Erythroblast (primary cell): ENCODE data around the gene IARS1.

Experiments used
- GATA1 ChIP-seq: IDR thresholded peaks from 2 replicates; pipeline ENCODE4 v1.6.1; 2011; ENCODE audit warnings: low read depth, mild to moderate bottlenecking, control low read depth, low read length, moderate library complexity
- POLR2A ChIP-seq: IDR thresholded peaks from 2 replicates; pipeline ENCODE4 v1.6.1; 2011; ENCODE audit warnings: mild to moderate bottlenecking, low read length

DNA sequence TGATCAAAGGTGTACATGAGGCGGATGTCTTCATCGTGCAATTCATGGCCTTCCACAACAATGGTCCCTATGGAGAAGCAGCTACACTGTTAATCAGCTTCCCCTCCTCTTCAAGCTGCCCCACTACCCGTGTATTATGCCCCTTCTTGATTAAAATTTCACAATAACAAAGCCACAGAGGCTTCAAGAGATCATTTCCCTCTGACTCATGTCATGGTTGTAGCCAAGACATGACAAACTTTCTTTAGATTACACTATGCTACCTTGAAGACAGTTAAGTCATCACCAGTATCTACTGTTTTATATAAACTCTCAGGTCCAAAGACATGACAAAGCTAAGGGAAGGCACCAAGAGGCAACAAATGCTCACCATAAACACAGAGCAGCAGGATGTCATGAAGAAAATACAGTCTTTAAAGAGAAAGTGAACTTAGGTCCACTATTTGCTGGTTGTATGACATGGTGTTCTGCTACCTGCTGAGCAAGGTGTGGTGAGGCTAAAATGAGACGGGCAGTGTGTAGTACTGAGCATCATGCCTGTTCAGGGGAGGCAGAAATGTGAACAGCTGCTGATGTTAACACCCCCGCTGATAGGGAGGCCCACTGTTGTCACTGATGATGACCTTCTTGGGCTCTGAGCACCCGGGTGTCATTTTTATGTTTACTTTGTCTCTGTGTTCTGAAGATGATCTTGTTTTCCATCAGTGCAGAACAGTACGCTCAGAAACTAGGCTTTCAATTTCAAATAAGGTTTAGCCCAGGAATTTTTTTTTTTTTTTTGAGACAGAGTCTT lies 48.3 kb downstream of the IARS1 start:
- TF ChIP-seq POLR2A (no peak), GATA1 (no peak)
